ENCODE measurements around the gene ELAC2. TPM values are rescaled to one million over a fixed set of nuclear protein-coding genes. Genes with fewer than 3 reads are reported as not detected.

ELAC2 gene
- total and polyA plus RNA-seq, 2 of the 8 experiments (the other 6 are each of a cell fraction or from before 2014, with no cell fraction given), result 91.6 to 127 TPM

- H3K14ac ChIP-seq (ENCODE audit: insufficient read length), result no peak overlapping the region
- no peak overlapping the region for H2AFZ ChIP-seq (ENCODE audit: low read length)
- no peak overlapping the region for H4K5ac ChIP-seq (ENCODE audit: insufficient read length, low read depth, low read length)
- H3K4me2 ChIP-seq (ENCODE audit: insufficient read depth in 1 of 2, low read depth in 2 of 2, low read length in 2 of 2), result no peak overlapping the region
- no peak overlapping the region for H3K27ac ChIP-seq (ENCODE audit: low read depth, low read length)
- no peak overlapping the region for H2BK5ac ChIP-seq (ENCODE audit: low read depth, low read length)
- H3K9ac ChIP-seq (replicated peaks in 1 of 4; ENCODE audit: extremely low read depth in 1 of 4, low read depth in 3 of 4, low read length in 3 of 4), result no peak overlapping the region
- no peaks in the 10 kb centered on the region for H3K79me2 ChIP-seq (ENCODE audit: control insufficient read depth in 1 of 2, insufficient read depth in 2 of 2, low read length in 2 of 2)
- no peaks in the 10 kb centered on the region for H3K23me2 ChIP-seq (ENCODE audit: low read depth, low read length)
- DNase-seq (ENCODE audit: low read depth in 1 of 2, low spot score in 2 of 2), result no peak
- no peak overlapping the region for H2BK15ac ChIP-seq (ENCODE audit: low read length)
- no peak overlapping the region for H3K4ac ChIP-seq (replicated peaks; ENCODE audit: insufficient read length, low read depth, low read length)
- H2BK12ac ChIP-seq (ENCODE audit: low read depth, low read length), result no peak overlapping the region
- H3K9me3 ChIP-seq (ENCODE audit: insufficient read depth in 2 of 2, low read depth in 1 of 2, low read length in 1 of 2), result no peaks in the 10 kb centered on the region
- no peak for FAIRE-seq
- H3K79me1 ChIP-seq (ENCODE audit: low read depth, low read length), result no peaks in the 10 kb centered on the region
- H3K56ac ChIP-seq (replicated peaks; ENCODE audit: insufficient read length, low read depth, low read length), result no peak overlapping the region
- H3K4me1 ChIP-seq (replicated peaks in 1 of 4; ENCODE audit: control insufficient read depth in 3 of 4, insufficient read depth in 4 of 4, low read length in 3 of 4), result peaks cover 0 to 17% (median 6%) of the 10 kb centered on the region in 4 experiments; a peak in 5 of 7 replicates
- no peak overlapping the region for H3K18ac ChIP-seq (ENCODE audit: extremely low read depth, low read length)
- H2AK5ac ChIP-seq (ENCODE audit: low read depth, low read length), result no peak overlapping the region
- ChIA-PET CTCF (ENCODE audit: partially characterized antibody) (interaction anchor here (1.4 kb wide), 1 partner anchor 14 kb away, joined by 3 read pairs; no protein-coding TSS in a partner anchor), POLR2A (ENCODE audit: partially characterized antibody) (interaction anchor here (0.7 to 1.1 kb wide), 2 partner anchors 9 to 13 kb away, joined by 3 read pairs; no protein-coding TSS in a partner anchor)
- H3K4me3 ChIP-seq (ENCODE audit: extremely low read depth in 1 of 4, insufficient read depth in 2 of 4, low read depth in 3 of 4, low read length in 4 of 4), result no peak overlapping the region
- H4K91ac ChIP-seq (replicated peaks; ENCODE audit: insufficient read length, low read length), result no peak overlapping the region
- no peaks in the 10 kb centered on the region; a peak in 1 of 8 replicates for H3K36me3 ChIP-seq (ENCODE audit: control insufficient read depth in 2 of 4, insufficient read depth in 4 of 4, low read length in 3 of 4)
- no peak overlapping the region for H2BK120ac ChIP-seq (replicated peaks; ENCODE audit: low read depth, low read length)
- peaks cover 0 to 2% of the 10 kb centered on the region in 2 experiments for H4K20me1 ChIP-seq (replicated peaks in 1 of 2; ENCODE audit: control insufficient read depth in 1 of 2, insufficient read depth in 2 of 2, low read length in 2 of 2)
- no peak overlapping the region for H4K8ac ChIP-seq (ENCODE audit: extremely low read depth, insufficient read depth, low read length)
- no peaks in the 10 kb centered on the region for H3K27me3 ChIP-seq (replicated peaks in 1 of 4; ENCODE audit: control insufficient read depth in 3 of 4, extremely low read depth in 1 of 4, insufficient read depth in 3 of 4, low read length in 3 of 4)
- H3K23ac ChIP-seq (ENCODE audit: insufficient read length), result no peak overlapping the region
- H2BK20ac ChIP-seq (ENCODE audit: low read length), result no peak overlapping the region
- whole genome bisulfite sequencing, 2 experiments (ENCODE audit: extremely low coverage in 1 of 2, insufficient coverage in 1 of 2, insufficient read length in 1 of 2, insufficient replicate concordance in 2 of 2, low coverage in 1 of 2, low lambda C conversion rate in 2 of 2, missing lambda C conversion rate in 1 of 2), result 97% methylated on average over 15 of the region's 21 CpGs; no CpG with 5 or more reads in 1 of the 2 experiments
- no peak for TF ChIP-seq JUND (IDR thresholded peaks at IDR 0.05; ENCODE audit: low read length)
- no peak for TF ChIP-seq E2F6 (IDR thresholded peaks at IDR 0.05)
- no peak for TF ChIP-seq RBBP5 (IDR thresholded peaks at IDR 0.05; ENCODE audit: borderline replicate concordance, low read depth, low read length)
- TF ChIP-seq RAD21 (IDR thresholded peaks at IDR 0.05 in 1 of 2, conservative IDR thresholded peaks at IDR 0.05 in 1 of 2; ENCODE audit: low read depth in 2 of 2, low read length in 2 of 2), result no peak
- no peak for TF ChIP-seq POLR2A (IDR thresholded peaks at IDR 0.05; ENCODE audit: control extremely low read depth in 1 of 2, low read depth in 2 of 2, low read length in 2 of 2)
- no peak for TF ChIP-seq POU5F1 (IDR thresholded peaks at IDR 0.05; ENCODE audit: low read depth, low read length)
- no peak for TF ChIP-seq MAX (IDR thresholded peaks at IDR 0.05)
- TF ChIP-seq RXRA (IDR thresholded peaks at IDR 0.05; ENCODE audit: insufficient read depth, low read depth, low read length), result no peak
- no peak for TF ChIP-seq SIX5 (IDR thresholded peaks at IDR 0.05; ENCODE audit: low read depth, low read length)
- TF ChIP-seq KDM5A (IDR thresholded peaks at IDR 0.05; ENCODE audit: low read length), result no peak
- TF ChIP-seq HDAC6 (IDR thresholded peaks at IDR 0.05; ENCODE audit: low read depth, low read length), result no peak
Observed at GRCh38 chr17:12983991-12984884, 33.6 kb downstream of the ELAC2 start.

Data from H1 (cell line).